ENCODE results near the gene GPRIN1.

DNA sequence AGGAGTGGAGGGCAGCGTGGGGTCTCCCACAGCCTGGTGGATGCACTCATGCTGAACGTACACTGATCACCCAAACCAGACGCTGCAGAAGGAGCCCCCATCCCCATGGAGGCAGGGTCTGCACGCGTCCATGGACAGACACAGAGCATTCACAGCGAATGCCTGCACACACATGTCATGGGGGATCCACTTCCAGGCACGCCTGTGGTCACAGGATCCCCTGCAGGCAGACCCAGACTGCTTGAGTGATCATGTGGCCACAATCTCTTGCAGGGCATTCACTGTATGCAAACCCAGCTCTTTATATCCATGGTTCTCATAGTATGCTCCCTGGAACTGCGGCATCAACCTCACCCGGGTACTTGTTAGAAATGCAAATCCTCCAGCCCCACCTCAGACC lies 15.0 kb upstream of the GPRIN1 start:
- TF ChIP-seq POLR2A (IDR thresholded peaks at IDR 0.05; ENCODE audit: low read depth, low read length) (no peak), POLR2AphosphoS5 (IDR thresholded peaks at IDR 0.05; ENCODE audit: low read depth, low read length) (no peak)

All from GM12892 (cell line).